ENCODE measurements around the gene TRANK1. TPM values are rescaled to one million over a fixed set of nuclear protein-coding genes. Genes with fewer than 3 reads are reported as not detected.

TRANK1 gene
- total RNA-seq, 6 donors from 2014 or later, result 10.6 to 39.8 (median 28.1) TPM

DNA sequence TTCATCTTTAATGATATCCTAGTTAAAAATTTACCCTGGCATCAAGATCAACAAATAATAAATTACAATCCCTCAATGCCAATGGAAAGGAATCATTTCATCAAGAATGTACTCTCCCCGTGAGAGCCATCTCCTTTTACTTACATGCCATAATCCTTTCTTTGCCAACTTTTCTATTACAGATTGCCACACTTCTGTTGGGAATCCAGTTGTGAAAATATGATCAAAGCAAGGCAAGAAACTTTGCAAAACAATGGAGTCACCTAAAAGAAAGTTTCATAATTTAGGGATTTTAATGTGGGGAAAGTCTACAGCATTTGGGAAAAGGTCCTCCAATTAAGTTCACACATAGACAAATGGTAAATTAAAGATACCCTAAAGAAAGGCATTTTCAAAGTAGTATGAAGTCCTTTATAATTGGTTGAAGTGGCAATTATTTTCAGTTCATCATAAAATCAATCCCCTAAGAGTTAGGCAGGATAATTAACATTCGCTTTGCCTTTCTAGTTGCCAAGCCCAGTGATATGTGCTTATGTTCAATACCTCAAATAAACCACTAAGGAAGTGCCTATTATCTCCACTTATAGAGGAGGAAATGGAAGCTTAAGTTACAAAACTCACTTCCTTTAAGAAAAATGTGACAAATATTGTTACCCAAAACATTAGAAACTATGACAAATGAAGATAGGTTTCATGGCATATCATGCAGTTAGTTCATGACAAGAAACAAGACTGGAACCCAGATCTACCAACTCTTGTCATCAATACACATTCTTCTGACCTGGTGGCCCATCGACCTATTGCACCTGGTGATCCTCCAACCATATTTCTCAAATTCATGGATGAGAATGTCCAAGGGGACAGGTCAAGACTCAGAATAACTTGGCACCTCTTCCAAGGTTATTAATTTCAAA is 49.1 kb downstream of the TRANK1 start:
- peaks cover 5 to 49% (median 24%) of the 10 kb centered on the region in 4 donors for H3K36me3 ChIP-seq
- no peak for ATAC-seq (ENCODE audit: low FRiP score in 2 of 2)
- TF ChIP-seq EP300 (IDR thresholded peaks at IDR 0.05), result no peak
- TF ChIP-seq, protein P1, sequence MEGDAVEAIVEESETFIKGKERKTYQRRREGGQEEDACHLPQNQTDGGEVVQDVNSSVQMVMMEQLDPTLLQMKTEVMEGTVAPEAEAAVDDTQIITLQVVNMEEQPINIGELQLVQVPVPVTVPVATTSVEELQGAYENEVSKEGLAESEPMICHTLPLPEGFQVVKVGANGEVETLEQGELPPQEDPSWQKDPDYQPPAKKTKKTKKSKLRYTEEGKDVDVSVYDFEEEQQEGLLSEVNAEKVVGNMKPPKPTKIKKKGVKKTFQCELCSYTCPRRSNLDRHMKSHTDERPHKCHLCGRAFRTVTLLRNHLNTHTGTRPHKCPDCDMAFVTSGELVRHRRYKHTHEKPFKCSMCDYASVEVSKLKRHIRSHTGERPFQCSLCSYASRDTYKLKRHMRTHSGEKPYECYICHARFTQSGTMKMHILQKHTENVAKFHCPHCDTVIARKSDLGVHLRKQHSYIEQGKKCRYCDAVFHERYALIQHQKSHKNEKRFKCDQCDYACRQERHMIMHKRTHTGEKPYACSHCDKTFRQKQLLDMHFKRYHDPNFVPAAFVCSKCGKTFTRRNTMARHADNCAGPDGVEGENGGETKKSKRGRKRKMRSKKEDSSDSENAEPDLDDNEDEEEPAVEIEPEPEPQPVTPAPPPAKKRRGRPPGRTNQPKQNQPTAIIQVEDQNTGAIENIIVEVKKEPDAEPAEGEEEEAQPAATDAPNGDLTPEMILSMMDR (IDR thresholded peaks at IDR 0.05), result no peak
- no peak for TF ChIP-seq POLR2AphosphoS5 (IDR thresholded peaks at IDR 0.05)
- TF ChIP-seq POLR2A (IDR thresholded peaks at IDR 0.05), result no peak

DNA sequence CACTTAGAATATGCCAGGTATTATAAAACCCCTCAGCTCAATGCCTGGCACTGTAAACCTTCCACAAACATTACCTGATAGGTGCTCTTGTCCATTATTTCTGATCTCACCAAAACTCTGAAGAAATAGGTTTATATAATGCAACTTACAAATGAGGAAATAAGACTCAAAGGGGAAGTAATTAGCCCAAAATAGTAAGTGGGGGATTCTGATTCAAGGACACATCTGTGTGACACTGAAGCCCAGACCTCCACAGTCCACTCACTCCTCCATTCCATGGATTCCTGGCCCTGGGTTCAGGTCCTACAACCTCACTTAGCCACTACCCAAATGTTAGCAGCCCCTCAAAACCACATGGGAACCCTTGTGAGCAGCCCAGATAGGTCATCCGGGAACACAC is 49.9 kb downstream of the TRANK1 start:
- Histone ChIP-seq H3K36me3 (peaks cover 5 to 54% (median 24%) of the 10 kb centered on the region in 4 donors), H3K9me3 (no peaks in the 10 kb centered on the region), H3K27ac (peak overlapping the region in 1 of 4 donors; percentile 4), H3K4me3 (no peak overlapping the region), H3K27me3 (no peaks in the 10 kb centered on the region), H3K4me1 (peaks cover 15 to 29% (median 22%) of the 10 kb centered on the region in 4 donors)
- no peak for DNase-seq
- ATAC-seq (ENCODE audit: low FRiP score in 2 of 2), result no peak
- WGBS, 2 donors, result 76 to 89% methylated on average over 1 of the region's 1 CpG
- TF ChIP-seq, protein P1 (IDR thresholded peaks at IDR 0.05), result no peak
- no peak for TF ChIP-seq EP300 (IDR thresholded peaks at IDR 0.05)
- no peak for TF ChIP-seq POLR2A (IDR thresholded peaks at IDR 0.05)
- TF ChIP-seq POLR2AphosphoS5 (IDR thresholded peaks at IDR 0.05), result no peak

More for the DNA sequence above, 49.1 kb downstream of the TRANK1 start:
- Histone ChIP-seq H3K27ac (peak overlapping the region in 1 of 4 donors; percentile 14), H3K4me3 (no peak overlapping the region), H3K27me3 (no peaks in the 10 kb centered on the region), H3K9me3 (no peaks in the 10 kb centered on the region), H3K4me1 (peaks cover 15 to 29% (median 22%) of the 10 kb centered on the region in 4 donors)
- 53 to 76% methylated on average over 3 of the region's 3 CpGs for WGBS, 2 donors
- DNase-seq, result no peak

DNA sequence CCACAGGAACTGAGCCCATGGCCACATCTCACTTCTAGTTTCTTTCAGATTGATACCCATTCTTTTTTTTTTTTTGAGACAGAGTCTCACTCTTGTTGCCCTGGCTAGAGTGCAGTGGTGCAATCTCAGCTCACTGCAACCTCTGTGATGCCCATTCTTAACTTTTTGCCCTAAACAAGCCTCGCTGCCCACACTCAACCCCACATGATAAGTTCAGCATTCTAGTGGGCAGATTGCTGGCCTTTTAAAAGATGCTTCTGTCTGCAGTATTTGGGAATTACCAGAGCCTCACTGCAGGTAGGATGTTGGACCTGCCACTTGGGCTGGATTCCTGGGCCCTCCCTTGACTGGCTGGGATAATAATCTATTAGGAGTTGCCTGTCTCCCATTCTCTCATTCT is 51.0 kb downstream of the TRANK1 start:
- no peak for DNase-seq
- no peak for ATAC-seq (ENCODE audit: low FRiP score in 2 of 2)
- no peak overlapping the region for H3K4me3 ChIP-seq
- H3K4me1 ChIP-seq, result peaks cover 15 to 29% (median 22%) of the 10 kb centered on the region in 4 donors
- no peaks in the 10 kb centered on the region for H3K27me3 ChIP-seq
- no peaks in the 10 kb centered on the region for H3K9me3 ChIP-seq
- H3K36me3 ChIP-seq, result peaks cover 5 to 54% (median 29%) of the 10 kb centered on the region in 4 donors
- TF ChIP-seq POLR2AphosphoS5 (IDR thresholded peaks at IDR 0.05), result no peak
- TF ChIP-seq, protein P1 (IDR thresholded peaks at IDR 0.05), result no peak
- no peak for TF ChIP-seq POLR2A (IDR thresholded peaks at IDR 0.05)
- no peak for TF ChIP-seq EP300 (IDR thresholded peaks at IDR 0.05)
- WGBS, 2 donors, result 91 to 100% methylated on average over 1 of the region's 1 CpG
- H3K27ac ChIP-seq, result peak overlapping the region; percentile 20 to 81 (median 62)

DNA sequence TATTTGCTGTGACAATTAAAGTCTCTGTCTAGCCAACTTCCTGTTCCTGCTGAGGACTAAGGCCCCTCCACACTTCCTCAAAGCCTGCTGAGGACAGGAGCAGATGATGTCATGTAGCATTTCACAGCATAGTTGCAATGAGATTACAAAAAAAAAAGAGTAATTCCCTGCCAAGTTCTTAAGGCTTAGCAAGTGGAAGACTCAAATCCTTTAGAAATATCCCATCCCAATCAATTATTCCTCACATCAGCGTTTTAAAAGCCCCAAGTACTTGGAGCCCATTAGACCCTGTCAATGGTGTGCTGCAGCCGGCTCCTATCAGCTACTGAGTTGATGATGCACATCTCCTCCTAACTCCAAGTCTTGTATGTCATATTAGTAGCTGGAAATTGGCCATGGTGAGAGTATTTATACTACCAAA is 51.7 kb downstream of the TRANK1 start:
- H3K27me3 ChIP-seq, result no peaks in the 10 kb centered on the region
- TF ChIP-seq POLR2AphosphoS5 (IDR thresholded peaks at IDR 0.05) (peak; percentile 57 to 68), EP300 (IDR thresholded peaks at IDR 0.05) (no peak), POLR2A (IDR thresholded peaks at IDR 0.05) (no peak)
- TF ChIP-seq, protein P1 (IDR thresholded peaks at IDR 0.05), result no peak
- peaks cover 15 to 29% (median 22%) of the 10 kb centered on the region in 4 donors for H3K4me1 ChIP-seq
- H3K27ac ChIP-seq, result peak overlapping the region; percentile 20 to 81 (median 62)
- no peak overlapping the region for H3K4me3 ChIP-seq
- 74 to 75% methylated on average over 2 of the region's 2 CpGs for WGBS, 2 donors
- peak in 1 of 2 donors; percentile 65 for DNase-seq
- H3K36me3 ChIP-seq, result peaks cover 0 to 56% (median 23%) of the 10 kb centered on the region in 4 donors
- peak; percentile 75 to 91 for ATAC-seq (ENCODE audit: low FRiP score in 2 of 2)
- H3K9me3 ChIP-seq, result no peaks in the 10 kb centered on the region

Data from upper lobe of left lung (tissue), 6 donors.